HG02798 (cell line): ENCODE data around the gene CEP131.

ENCODE experiments used
- ATAC-seq: cut with Tn5 transposase; IDR thresholded peaks from one replicate; pipeline ENCODE4 v1.9.1; 2021; ENCODE audit warnings: mild to moderate bottlenecking; ENCODE audit not compliant: unreplicated experiment, poor library complexity

CEP131 gene

GRCh38 chr17:81191116-81191515 lies 31.6 kb downstream of the CEP131 start:
- ATAC-seq, result no peak

DNA sequence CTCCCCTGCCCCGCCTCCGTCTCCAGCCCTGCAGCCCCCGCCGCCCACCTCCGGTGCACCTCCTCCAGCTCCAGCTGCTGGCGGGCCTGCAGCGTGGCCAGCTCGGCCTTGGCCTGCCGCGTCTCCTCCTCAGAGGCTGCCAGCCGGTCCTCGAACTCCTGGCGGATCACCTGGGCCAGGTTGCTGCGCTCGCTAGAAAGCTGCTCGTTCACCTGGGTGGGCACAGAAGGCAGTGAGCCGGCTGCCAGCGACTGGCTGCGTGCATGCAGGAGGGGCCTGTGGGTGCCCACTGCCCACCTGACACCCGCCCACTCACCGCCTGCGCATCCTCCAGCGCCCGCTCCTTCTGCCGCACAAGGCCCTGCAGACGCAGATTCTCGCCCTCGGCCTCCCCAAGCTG lies 32.2 kb downstream of the CEP131 start:
- ATAC-seq, result no peak

DNA sequence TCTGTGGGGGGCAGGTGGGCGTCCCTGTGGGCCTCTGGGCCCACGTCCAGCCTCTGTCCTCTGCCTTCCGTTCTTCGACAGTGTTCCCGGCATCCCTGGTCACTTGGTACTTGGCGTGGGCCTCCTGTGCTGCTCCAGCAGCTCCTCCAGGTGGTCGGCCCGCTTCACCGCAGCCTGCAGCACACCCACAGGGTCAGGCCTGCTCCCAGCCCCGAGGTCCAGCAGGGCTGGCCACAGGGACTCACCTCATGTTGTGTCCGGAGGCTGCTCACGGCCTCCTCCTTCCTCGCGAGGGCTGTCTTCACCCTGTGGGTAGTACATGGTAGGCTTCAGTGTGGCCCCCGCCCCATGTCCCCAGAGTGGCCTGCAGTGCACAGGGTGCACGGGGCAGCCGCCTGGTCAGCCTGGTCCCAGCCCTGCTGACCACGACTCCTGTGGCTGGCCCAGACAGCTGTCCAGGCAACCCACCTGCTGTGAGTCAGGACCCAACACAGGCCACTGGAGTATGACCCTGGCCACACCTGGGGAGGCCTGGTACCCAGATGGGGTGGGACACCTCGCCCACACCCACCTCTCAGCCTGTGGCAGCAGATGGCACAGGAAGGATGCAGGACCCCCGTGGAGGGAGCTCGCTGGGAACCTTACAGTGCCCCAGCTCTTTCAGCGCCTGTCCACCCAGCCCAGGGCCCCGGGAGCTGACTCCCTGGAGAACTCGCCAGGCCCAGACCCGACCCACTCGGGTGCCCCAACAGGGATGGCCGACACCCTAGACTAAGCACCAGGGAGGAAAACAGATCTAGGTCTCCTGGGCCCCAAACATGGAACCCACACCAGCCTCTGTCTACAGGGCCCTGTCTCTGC lies 32.9 kb downstream of the CEP131 start:
- ATAC-seq, result no peak

DNA sequence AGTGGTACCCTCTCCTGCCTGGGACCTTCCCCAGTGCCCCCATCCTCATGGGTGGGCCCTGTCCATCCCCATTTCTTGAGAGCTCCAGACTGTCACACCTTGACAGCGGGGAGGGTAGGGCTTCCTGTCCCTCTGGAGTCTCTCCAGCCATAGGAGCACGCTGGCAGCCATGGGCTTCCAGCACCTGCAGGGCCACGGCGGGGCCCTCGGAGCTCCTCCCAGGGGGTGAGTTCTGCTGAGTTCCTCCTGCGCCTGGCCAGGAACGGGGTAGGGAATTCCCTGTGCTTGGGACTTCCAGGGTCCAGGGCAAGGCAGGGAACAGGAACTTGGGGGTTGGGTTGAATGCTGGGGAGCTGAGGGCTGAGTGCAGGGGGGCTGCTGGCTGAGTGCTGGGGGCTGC lies 33.7 kb downstream of the CEP131 start:
- no peak for ATAC-seq

DNA sequence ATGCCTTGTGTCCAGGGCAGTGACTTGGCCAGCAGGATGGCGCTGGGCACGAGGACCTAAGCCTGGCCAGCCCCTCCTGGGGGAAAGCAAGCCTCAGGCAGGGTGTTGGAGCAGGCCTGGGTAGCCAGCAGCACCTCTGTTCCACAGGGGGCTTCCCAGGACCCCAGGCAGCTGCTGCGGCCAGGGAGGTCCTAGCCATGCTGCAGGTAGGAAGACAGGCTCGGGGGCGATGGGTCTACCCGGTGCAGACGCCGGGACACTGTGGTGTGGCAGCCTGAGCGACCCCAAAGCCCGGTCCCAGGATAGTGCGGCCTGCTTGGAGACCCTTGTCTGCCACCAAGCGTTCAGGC lies 34.3 kb downstream of the CEP131 start:
- ATAC-seq, result no peak

GRCh38 chr17:81187586-81188490 lies 34.9 kb downstream of the CEP131 start:
- ATAC-seq, result no peak

DNA sequence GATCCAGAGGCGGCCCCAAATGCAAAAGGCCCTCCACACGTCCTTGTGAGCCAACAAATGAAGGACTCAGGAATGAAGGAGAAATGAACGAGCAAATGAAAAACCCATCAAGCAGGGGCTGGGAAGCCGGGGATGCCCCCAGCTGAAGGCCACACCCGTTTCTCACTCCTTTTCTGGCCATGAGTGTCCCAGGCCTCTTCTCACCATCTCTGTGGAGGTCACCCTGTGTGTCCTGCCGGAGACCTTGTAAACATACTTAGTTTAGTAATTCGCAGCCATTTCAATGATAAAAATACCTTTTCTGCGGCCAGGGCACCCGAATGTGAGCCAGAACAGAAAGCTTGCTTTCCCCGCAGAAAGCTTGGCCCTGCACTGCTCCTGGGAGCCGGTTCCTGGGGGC lies 35.6 kb downstream of the CEP131 start:
- ATAC-seq, result no peak

DNA sequence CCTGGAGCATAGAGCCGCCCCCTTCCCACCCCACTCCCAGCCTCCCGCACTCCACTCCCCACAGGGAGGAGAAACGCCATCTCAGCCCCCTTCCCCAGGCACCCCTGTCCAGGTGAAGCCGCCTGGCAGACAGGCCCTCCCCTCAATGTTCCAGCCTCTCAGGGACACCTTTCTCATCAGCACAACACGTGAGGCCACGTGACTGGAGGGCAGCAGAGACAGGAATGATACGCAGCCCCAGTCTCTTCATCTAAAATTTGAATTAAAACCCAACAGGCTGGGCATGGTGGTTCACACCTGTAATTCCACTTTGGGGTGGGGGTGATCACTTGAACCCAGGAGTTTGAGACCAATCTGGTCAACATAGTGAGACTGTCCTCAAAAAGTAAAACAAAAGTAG lies 36.6 kb downstream of the CEP131 start:
- ATAC-seq, result no peak

GRCh38 chr17:81184555-81184954 lies 38.2 kb downstream of the CEP131 start:
- no peak for ATAC-seq

DNA sequence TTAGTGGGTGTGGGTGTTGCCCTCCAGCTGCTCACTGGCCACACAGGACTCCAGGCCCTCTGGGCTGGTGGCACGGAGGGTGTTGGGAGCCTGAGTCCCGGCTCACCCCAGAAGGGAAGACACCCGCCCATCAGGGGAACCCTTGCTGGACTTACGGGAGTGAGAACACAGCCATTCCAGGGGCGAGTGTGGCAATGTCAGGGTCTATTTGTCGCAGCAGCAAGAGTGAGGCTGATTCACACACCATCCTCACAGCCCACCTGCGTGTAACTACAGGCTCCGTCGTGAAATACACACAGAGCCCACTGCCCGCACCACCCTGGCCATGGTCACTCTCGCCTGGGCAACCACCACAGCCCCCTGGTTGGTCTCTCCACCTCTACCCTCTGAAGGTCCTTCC lies 39.0 kb downstream of the CEP131 start:
- no peak for ATAC-seq

- no peak for ATAC-seq
Observed at GRCh38 chr17:81183316-81183715, 39.4 kb downstream of the CEP131 start.

DNA sequence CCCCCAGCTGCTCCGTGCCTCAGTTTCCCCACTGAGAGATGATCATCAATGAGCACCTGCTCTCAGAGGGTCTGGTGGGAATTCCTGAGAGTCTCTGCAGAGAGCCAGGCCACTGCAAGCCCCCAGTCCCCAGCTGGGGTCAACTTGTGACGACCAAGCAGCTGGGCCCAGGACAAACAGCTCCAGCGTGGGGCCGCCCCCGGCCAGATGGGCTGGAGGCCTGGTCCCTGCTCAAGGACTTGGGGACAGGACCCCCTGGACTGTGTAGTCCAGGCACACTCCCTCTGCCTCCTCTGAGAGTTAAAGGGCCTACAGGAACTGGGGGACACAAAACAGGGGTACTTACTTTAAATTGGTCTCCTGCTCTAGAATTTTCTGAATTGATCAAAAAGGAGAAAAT lies 40.2 kb downstream of the CEP131 start:
- ATAC-seq, result no peak

- ATAC-seq, result no peak
Observed at GRCh38 chr17:81181811-81182185, 41.0 kb downstream of the CEP131 start.

DNA sequence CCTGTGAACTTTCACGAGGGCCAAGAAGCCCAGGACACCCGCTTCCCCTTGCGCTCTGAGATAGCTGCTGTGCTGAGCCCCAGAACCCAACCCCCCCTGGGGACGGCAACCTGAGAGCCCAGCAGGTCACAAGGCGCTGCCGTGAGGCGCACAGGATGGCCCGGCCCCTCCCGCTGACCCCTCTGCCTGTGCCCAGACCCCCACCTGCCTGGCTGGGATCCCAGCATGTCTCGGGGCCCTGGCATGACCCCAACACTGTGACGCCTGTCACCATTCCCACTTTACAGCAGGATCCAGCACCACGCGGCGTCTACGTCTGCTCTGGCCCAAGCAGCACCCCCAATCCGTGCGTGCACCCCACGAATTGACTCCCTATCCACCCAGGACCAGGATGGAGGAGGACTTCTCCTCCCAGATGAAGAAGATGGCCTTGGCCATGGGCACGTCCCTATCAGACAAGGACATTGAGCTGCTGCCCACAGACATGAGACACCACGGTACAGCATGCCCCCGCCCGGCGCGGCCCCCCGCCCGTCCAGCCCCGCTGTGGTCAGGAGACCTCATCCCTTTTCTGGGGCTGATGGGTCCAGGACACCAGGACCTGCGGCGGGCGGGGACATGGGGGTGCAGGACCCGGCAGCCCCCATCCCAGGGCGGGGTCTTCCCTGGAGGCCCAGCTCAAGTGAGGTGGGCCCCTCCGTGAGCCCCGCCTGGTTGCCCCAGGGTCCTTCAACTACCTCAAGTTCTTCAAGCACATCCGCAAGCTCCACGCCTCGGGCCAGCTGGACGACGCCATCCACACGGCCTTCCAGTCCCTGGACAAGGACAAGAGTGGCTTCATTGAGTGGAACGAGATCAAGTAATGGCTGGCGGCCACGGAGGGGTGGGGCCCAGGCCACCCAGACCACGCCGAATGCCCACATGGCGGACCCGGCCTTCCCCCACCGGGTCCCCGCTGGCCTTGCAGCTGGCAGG lies 41.6 kb downstream of the CEP131 start:
- ATAC-seq, result no peak

DNA sequence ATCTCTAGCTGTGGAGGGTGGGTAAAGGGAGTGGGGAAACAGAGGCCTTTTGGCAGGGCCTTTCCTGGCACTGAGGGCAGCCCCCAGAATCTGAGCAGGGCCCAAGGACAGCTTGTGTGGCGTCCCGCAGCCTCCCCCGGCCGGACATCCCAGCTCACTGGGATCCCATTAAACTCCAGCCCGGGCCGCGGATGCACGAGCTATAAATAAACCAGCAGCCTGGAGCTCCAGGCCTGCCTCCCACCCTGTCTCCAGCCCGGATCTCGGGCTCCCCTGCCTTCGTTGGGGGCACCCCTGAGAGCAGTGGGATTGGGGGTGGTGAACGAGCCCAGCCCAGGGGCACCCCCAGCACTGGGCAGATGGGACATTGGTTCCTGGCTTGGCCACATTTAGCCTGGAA lies 42.9 kb downstream of the CEP131 start:
- no peak for ATAC-seq

- no peak for ATAC-seq
Observed at GRCh38 chr17:81179220-81179619, 43.5 kb downstream of the CEP131 start.

GRCh38 chr17:81178136-81179091 lies 44.4 kb downstream of the CEP131 start:
- no peak for ATAC-seq

- no peak for ATAC-seq
Observed at GRCh38 chr17:81176666-81177065, 46.1 kb downstream of the CEP131 start.

- ATAC-seq, result no peak
Observed at GRCh38 chr17:81173762-81174155, 49.0 kb downstream of the CEP131 start.
